Testis (tissue), 3 donors: ENCODE data around the gene ALDH4A1. TPM values are rescaled to one million over a fixed set of nuclear protein-coding genes. Genes with fewer than 3 reads are reported as not detected.
"Not testable (repeated sequence)": the region's sequence is repeated elsewhere in the genome, so short reads cannot be mapped to it uniquely, and the experiment has no call there.

Source experiments
- DNase-seq: peaks from one replicate; pipeline ENCODE4 v3.0.0-alpha.2; 2019
- H3K27ac ChIP-seq, 2 donors: fragments of 200-600 bp; sonication (generic); one replicate each; pipeline ENCODE4 v1.5.1; 2019
- H3K27me3 ChIP-seq: fragments of 200-600 bp; sonication (generic); one replicate; pipeline ENCODE4 v1.5.1; 2019
- H3K36me3 ChIP-seq: fragments of 200-600 bp; sonication (generic); one replicate; pipeline ENCODE4 v1.5.1; 2017; ENCODE audit warnings: low read depth; ENCODE audit errors: missing control alignments
- H3K4me1 ChIP-seq: fragments of 200-600 bp; sonication (generic); one replicate; pipeline ENCODE4 v1.5.1; 2019
- H3K4me3 ChIP-seq, 2 donors: fragments of 200-600 bp; sonication (generic); one replicate each; pipeline ENCODE4 v1.5.1; 2017 to 2019
- H3K9me3 ChIP-seq: fragments of 200-600 bp; sonication (generic); one replicate; pipeline ENCODE4 v1.5.1; 2017
- POLR2A ChIP-seq: fragments of 450-650 bp; IDR thresholded peaks from one replicate; pipeline ENCODE4 v1.6.1; 2017; ENCODE audit warnings: antibody characterized with exemption, mild to moderate bottlenecking, moderate library complexity
- WGBS, 2 donors: methylation state at CpG; one replicate each; pipeline ENCODE4 v1.1.5; 2018; 5-methylcytosine and 5-hydroxymethylcytosine counted together
- intact Hi-C: fragments of 100-400 bp; cut with DNase I; formaldehyde crosslinking; loops from one replicate; pipeline ENCODE4 v1.15.1; 2023; ENCODE audit warnings: low total_unique reads
- polyA plus RNA-seq: library from polyadenylated mRNA; stranded (reverse); fragments of 350-450 nt; fragmentation: Illumina TruSeq; extraction: RNeasy Lipid Tissue Mini Kit (QIAGEN cat#74804); gene quantifications from one replicate; pipeline ENCODE4 v1.2.3, GENCODE V29; 2014; ENCODE audit warnings: low read depth, low replicate concordance; ENCODE audit not compliant: insufficient read depth
- total RNA-seq, 2 donors: library from RNA; depleted of rRNA; stranded (reverse); fragments of >200 nt; gene quantifications; one replicate each; pipeline ENCODE4 v1.2.3, GENCODE V29; 2016
- TF ChIP-seq, protein P1 (sequence below), 3 experiments: fragments of 450-650 bp in 2 of 3; fragments of 200-600 bp in 1 of 3; sonication (generic) in 1 of 3; IDR thresholded peaks; one replicate each; pipeline ENCODE4 v1.5.1; 2016 to 2019; ENCODE audit warnings: antibody characterized with exemption in 3 of 3, mild to moderate bottlenecking in 2 of 3, moderate library complexity in 1 of 3

Gene ALDH4A1
- total and polyA plus RNA-seq, 3 donors from 2014 or later, result 8.2 to 10.6 (median 9.6) TPM

DNA sequence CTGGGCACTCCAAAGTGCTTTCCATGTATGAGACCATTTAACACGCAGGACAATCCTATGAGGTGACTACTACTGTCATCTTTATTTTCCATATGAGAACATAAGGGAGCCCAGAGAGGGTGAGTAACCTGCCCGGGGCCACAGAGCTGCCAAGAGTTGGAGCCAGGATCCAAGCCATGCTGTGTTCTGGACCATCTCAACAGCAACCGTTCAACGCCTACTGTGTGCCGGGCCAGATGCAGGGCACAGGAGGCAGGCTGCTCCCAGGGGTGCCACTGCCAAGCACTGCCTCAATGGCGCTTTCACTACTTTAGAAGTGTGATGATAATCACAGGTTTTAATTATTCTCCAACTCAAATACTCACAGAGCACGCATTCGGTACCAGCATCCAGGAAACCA lies 3.8 kb downstream of the ALDH4A1 start:
- no peaks in the 10 kb centered on the region for H3K9me3 ChIP-seq
- 94 to 95% methylated on average over 7 to 8 of the region's 8 CpGs for WGBS, 2 donors
- H3K27ac ChIP-seq, result no peak overlapping the region
- H3K4me1 ChIP-seq, result no peaks in the 10 kb centered on the region
- no peaks in the 10 kb centered on the region for H3K27me3 ChIP-seq
- intact Hi-C loops, result no loop called here
- TF ChIP-seq, protein P1, sequence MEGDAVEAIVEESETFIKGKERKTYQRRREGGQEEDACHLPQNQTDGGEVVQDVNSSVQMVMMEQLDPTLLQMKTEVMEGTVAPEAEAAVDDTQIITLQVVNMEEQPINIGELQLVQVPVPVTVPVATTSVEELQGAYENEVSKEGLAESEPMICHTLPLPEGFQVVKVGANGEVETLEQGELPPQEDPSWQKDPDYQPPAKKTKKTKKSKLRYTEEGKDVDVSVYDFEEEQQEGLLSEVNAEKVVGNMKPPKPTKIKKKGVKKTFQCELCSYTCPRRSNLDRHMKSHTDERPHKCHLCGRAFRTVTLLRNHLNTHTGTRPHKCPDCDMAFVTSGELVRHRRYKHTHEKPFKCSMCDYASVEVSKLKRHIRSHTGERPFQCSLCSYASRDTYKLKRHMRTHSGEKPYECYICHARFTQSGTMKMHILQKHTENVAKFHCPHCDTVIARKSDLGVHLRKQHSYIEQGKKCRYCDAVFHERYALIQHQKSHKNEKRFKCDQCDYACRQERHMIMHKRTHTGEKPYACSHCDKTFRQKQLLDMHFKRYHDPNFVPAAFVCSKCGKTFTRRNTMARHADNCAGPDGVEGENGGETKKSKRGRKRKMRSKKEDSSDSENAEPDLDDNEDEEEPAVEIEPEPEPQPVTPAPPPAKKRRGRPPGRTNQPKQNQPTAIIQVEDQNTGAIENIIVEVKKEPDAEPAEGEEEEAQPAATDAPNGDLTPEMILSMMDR (IDR thresholded peaks at IDR 0.05), result no peak
- TF ChIP-seq POLR2A, result no peak
- no peaks in the 10 kb centered on the region for H3K36me3 ChIP-seq
- no peak for DNase-seq
- H3K4me3 ChIP-seq, result no peak overlapping the region

- 79 to 86% methylated on average over 6 of the region's 6 CpGs for WGBS, 2 donors
- DNase-seq, result no peak
- no peak overlapping the region for H3K4me3 ChIP-seq
- H3K4me1 ChIP-seq, result peaks cover 5% of the 10 kb centered on the region
- H3K27ac ChIP-seq, result no peak overlapping the region
- no peaks in the 10 kb centered on the region for H3K9me3 ChIP-seq
- H3K27me3 ChIP-seq, result no peaks in the 10 kb centered on the region
- intact Hi-C loops, result no loop called here
- no peaks in the 10 kb centered on the region for H3K36me3 ChIP-seq
- no peak for TF ChIP-seq POLR2A
- TF ChIP-seq, protein P1 (IDR thresholded peaks at IDR 0.05), result no peak
These were observed 7.0 kb downstream of the ALDH4A1 start for GRCh38 chr1:18895317-18895716.

- Histone ChIP-seq H3K27ac (no peak overlapping the region), H3K27me3 (no peaks in the 10 kb centered on the region), H3K9me3 (no peaks in the 10 kb centered on the region), H3K4me1 (peaks cover 5% of the 10 kb centered on the region), H3K36me3 (no peaks in the 10 kb centered on the region), H3K4me3 (no peak overlapping the region)
- intact Hi-C loops, result no loop called here
- TF ChIP-seq, protein P1 (IDR thresholded peaks at IDR 0.05), result no peak
- TF ChIP-seq POLR2A, result no peak
- WGBS, 2 donors, result 89 to 92% methylated on average over 7 of the region's 7 CpGs
- no peak for DNase-seq
These were observed 9.2 kb downstream of the ALDH4A1 start for GRCh38 chr1:18893120-18893519.

DNA sequence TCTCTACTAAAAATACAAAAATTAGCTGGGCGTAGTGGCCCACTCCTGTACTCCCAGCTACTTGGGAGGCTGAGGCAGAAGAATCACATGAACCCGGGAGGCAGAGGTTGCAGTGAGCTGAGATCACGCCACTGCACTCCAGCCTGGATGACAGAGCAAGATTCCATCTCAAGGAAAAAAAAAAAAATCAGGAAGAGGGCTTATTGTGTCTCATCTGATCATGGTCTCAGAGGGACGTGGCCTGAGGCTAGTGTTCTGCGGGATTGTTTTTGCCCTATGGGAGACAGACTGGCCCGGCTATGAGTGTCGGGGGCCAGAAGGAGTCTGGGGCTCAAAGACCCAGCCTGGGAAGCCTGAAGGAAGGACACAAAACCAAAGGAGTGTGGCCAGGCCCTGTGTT lies 10.5 kb downstream of the ALDH4A1 start:
- H3K27ac ChIP-seq, H3K4me3 ChIP-seq, DNase-seq, intact Hi-C loops, H3K4me1 ChIP-seq, H3K36me3 ChIP-seq, H3K9me3 ChIP-seq, H3K27me3 ChIP-seq: not testable (repeated sequence)
- WGBS, 2 donors, result 83 to 86% methylated on average over 7 of the region's 7 CpGs

DNA sequence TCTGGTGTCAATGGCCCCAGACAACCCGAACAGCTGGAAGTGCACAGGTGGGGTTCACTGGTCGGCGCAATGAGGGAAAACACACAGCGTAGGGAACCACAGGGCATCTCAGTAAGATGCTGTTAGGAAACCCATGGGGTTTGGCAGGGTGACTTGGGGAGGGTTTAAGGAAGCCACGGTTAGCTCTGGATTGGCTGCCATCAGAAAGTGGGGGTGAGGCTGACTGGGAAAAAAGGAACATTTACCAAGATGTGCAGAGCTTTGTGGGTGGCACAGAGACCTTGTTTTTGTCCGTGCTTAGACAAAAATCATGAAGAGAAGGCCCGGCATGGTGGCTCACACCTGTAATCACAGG lies 11.0 kb downstream of the ALDH4A1 start:
- no peak for TF ChIP-seq POLR2A
- TF ChIP-seq, protein P1 (IDR thresholded peaks at IDR 0.05), result no peak
- no peaks in the 10 kb centered on the region for H3K27me3 ChIP-seq
- H3K9me3 ChIP-seq, result no peaks in the 10 kb centered on the region
- no peak for DNase-seq
- no peak overlapping the region for H3K4me3 ChIP-seq
- H3K4me1 ChIP-seq, result peaks cover 5% of the 10 kb centered on the region
- no peak overlapping the region for H3K27ac ChIP-seq
- intact Hi-C loops, result no loop called here
- H3K36me3 ChIP-seq, result no peaks in the 10 kb centered on the region
- WGBS, 2 donors, result 94 to 95% methylated on average over 7 of the region's 7 CpGs
